Sigmoid colon (tissue), 7 donors: ENCODE measurements around the gene CDK4. TPM values are rescaled to one million over a fixed set of nuclear protein-coding genes. Genes with fewer than 3 reads are reported as not detected.
"Not testable (repeated sequence)": the region's sequence is repeated elsewhere in the genome, so short reads cannot be mapped to it uniquely, and the experiment has no call there.

Experiments
- DNase-seq: peaks from one replicate; pipeline ENCODE4 v3.0.0-alpha.2; 2019
- H3K27ac ChIP-seq, 4 donors: fragments of 200-600 bp; sonication (generic); one replicate each; pipeline ENCODE4 v1.5.1; 2016 to 2019; ENCODE audit warnings: mild to moderate bottlenecking in 1 of 4
- H3K27me3 ChIP-seq, 3 donors: fragments of 200-600 bp; sonication (generic); one replicate each; pipeline ENCODE4 v1.5.1; 2019; ENCODE audit warnings: mild to moderate bottlenecking in 1 of 3
- H3K36me3 ChIP-seq, 4 donors: fragments of 200-600 bp; sonication (generic); one replicate each; pipeline ENCODE4 v1.5.1; 2016 to 2019
- H3K4me1 ChIP-seq, 4 donors: fragments of 200-600 bp; sonication (generic); one replicate each; pipeline ENCODE4 v1.5.1; 2017 to 2019
- H3K4me3 ChIP-seq, 4 donors: fragments of 200-600 bp; sonication (generic); one replicate each; pipeline ENCODE4 v1.5.1; 2017 to 2019; ENCODE audit warnings: mild to moderate bottlenecking in 2 of 4, moderate library complexity in 1 of 4
- H3K9me3 ChIP-seq, 4 donors: fragments of 200-600 bp in 3 of 4; sonication (generic) in 3 of 4; one replicate each; pipeline versions ENCODE4 v1.5.1 to v1.6.1; 2013 to 2019
- CTCF ChIP-seq, 4 experiments: fragments of 450-650 bp in 3 of 4; fragments of 200-600 bp in 1 of 4; IDR thresholded peaks; one replicate each; pipeline ENCODE4 v1.5.1; 2016 to 2019; ENCODE audit warnings: antibody characterized with exemption in 4 of 4, mild to moderate bottlenecking in 3 of 4, moderate library complexity in 2 of 4
- EP300 ChIP-seq, 4 donors: sonication (generic); formaldehyde crosslinking; IDR thresholded peaks; one replicate each; pipeline ENCODE4 v1.6.1; 2017; ENCODE audit warnings: antibody characterized with exemption in 4 of 4
- POLR2A ChIP-seq, 2 donors: fragments of 450-650 bp; IDR thresholded peaks; one replicate each; pipeline ENCODE4 v1.6.1; 2016; ENCODE audit warnings: antibody characterized with exemption in 2 of 2, mild to moderate bottlenecking in 2 of 2, moderate library complexity in 2 of 2
- POLR2AphosphoS5 ChIP-seq, 4 donors: sonication (generic); formaldehyde crosslinking; IDR thresholded peaks; one replicate each; pipeline ENCODE4 v1.6.1; 2017; ENCODE audit warnings: antibody characterized with exemption in 4 of 4
- WGBS, 2 donors: extraction: QIAGEN DNeasy Blood & Tissue Kit; methylation state at CpG; one replicate each; pipeline ENCODE4 v1.1.7; 2013; 5-methylcytosine and 5-hydroxymethylcytosine counted together
- intact Hi-C: fragments of 100-400 bp; cut with DNase I; formaldehyde crosslinking; loops from one replicate; pipeline ENCODE4 v1.15.1; 2023
- polyA plus RNA-seq, 3 donors: library from polyadenylated mRNA; stranded (reverse); fragments of 200-250 nt; gene quantifications; one replicate each; pipeline ENCODE4 v1.2.3, GENCODE V29; 2013
- total RNA-seq, 4 donors: library from RNA; depleted of rRNA; stranded (reverse); fragments of >200 nt; gene quantifications; one replicate each; pipeline ENCODE4 v1.1.0, GENCODE V29; 2016
- donor health status: healthy with polysubstance abuse.
- donor health status: Bipolar disorder and iron deficiency.
- donor health status: healthy.

The CDK4 gene
- total and polyA plus RNA-seq, 7 donors, result 34.9 to 108 (median 80.8) TPM

DNA sequence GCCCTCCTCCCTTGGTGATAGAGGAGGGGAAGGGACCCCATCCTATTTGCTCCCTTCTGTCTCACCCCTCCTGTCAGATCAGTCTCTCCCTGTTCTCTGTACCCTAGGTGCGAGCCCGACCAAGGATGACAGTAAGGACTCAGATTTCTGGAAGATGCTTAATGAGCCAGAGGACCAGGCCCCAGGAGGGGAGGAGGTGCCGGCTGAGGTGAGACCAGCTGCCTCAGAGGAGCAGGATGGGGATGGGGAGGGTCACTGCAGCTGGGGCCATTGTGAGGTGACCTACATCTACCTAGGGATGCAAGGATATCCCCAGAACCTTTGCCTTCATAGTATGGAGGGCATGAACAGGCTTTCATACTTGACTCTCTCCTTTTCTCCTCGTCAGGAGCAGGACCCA lies 35.8 kb downstream of the CDK4 start:
- H3K9me3 ChIP-seq, result no peaks in the 10 kb centered on the region
- no peak overlapping the region for H3K4me3 ChIP-seq
- DNase-seq, result no peak
- TF ChIP-seq POLR2AphosphoS5 (IDR thresholded peaks at IDR 0.05), result no peak
- no peak for TF ChIP-seq POLR2A (IDR thresholded peaks at IDR 0.05)
- no peak for TF ChIP-seq EP300 (IDR thresholded peaks at IDR 0.05)
- TF ChIP-seq CTCF (IDR thresholded peaks at IDR 0.05), result no peak
- H3K27ac ChIP-seq, result no peak overlapping the region
- no peaks in the 10 kb centered on the region for H3K27me3 ChIP-seq
- H3K36me3 ChIP-seq, result peaks cover 29 to 87% (median 61%) of the 10 kb centered on the region in 4 donors
- 96 to 98% methylated on average over 4 of the region's 4 CpGs for WGBS, 2 donors
- intact Hi-C loops, result no loop called here
- no peaks in the 10 kb centered on the region for H3K4me1 ChIP-seq

GRCh38 chr12:57715786-57716185 lies 36.3 kb downstream of the CDK4 start:
- H3K27ac ChIP-seq, result no peak overlapping the region
- H3K4me1 ChIP-seq, result no peaks in the 10 kb centered on the region
- intact Hi-C loops, result no loop called here
- DNase-seq, result no peak
- H3K9me3 ChIP-seq, result no peaks in the 10 kb centered on the region
- no peak for TF ChIP-seq CTCF (IDR thresholded peaks at IDR 0.05)
- TF ChIP-seq POLR2AphosphoS5 (IDR thresholded peaks at IDR 0.05), result no peak
- no peak for TF ChIP-seq POLR2A (IDR thresholded peaks at IDR 0.05)
- TF ChIP-seq EP300 (IDR thresholded peaks at IDR 0.05), result no peak
- WGBS, 2 donors, result 93 to 96% methylated on average over 12 of the region's 12 CpGs
- peaks cover 29 to 81% (median 58%) of the 10 kb centered on the region in 4 donors for H3K36me3 ChIP-seq
- H3K4me3 ChIP-seq, result no peak overlapping the region
- H3K27me3 ChIP-seq, result no peaks in the 10 kb centered on the region

DNA sequence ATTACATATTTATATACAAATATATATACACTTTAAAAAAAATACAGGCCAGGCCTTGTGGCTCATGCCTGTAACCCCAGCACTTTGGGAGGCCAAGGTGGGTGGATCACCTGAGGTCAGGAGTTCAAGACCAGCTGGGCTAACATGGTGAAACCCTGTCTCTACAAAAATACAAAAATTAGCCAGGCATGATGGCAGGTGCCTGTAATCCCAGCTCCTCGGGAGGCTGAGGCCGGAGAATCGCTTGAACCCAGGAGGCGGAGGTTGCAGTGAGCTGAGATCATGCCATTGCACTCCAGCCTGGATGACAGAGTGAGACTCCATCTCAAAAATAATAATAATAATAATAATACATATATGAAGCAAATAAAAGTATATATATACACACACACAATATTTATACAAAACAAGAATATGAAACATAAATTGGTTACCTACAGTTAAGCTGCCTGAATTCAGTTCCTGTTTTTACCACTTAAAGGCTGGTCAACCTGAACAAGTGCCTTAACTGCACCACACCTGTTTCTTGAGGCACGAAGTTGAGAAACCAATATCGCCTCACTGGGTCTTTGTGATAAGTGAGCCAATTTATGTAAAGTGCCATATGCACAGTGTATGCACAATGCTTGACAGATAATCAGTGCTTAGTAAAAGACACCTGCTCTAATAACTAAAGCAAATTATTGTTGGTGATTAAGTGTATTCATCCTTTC lies 36.9 kb downstream of the CDK4 start:
- H3K27ac ChIP-seq, intact Hi-C loops, H3K9me3 ChIP-seq, H3K4me3 ChIP-seq, DNase-seq, H3K27me3 ChIP-seq, H3K4me1 ChIP-seq: not testable (repeated sequence)
- 87 to 96% methylated on average over 6 of the region's 6 CpGs for WGBS, 2 donors
- H3K36me3 ChIP-seq, result peaks cover 29 to 79% (median 52%) of the 10 kb centered on the region in 4 donors

GRCh38 chr12:57713209-57713608 lies 38.9 kb downstream of the CDK4 start:
- no peak for TF ChIP-seq POLR2A (IDR thresholded peaks at IDR 0.05)
- no peak for DNase-seq
- WGBS, 2 donors, result 95% methylated on average over 5 of the region's 5 CpGs
- no peak overlapping the region for H3K27ac ChIP-seq
- no peak overlapping the region for H3K4me3 ChIP-seq
- intact Hi-C loops, result no loop called here
- H3K9me3 ChIP-seq, result no peaks in the 10 kb centered on the region
- H3K36me3 ChIP-seq, result peaks cover 16 to 69% (median 34%) of the 10 kb centered on the region in 4 donors
- H3K4me1 ChIP-seq, result no peaks in the 10 kb centered on the region
- no peaks in the 10 kb centered on the region for H3K27me3 ChIP-seq

- TF ChIP-seq EP300 (IDR thresholded peaks at IDR 0.05) (no peak), POLR2A (IDR thresholded peaks at IDR 0.05) (no peak), POLR2AphosphoS5 (IDR thresholded peaks at IDR 0.05) (no peak), CTCF (IDR thresholded peaks at IDR 0.05) (no peak)
- no peak overlapping the region for H3K27ac ChIP-seq
- intact Hi-C loops, result no loop called here
- DNase-seq, result no peak
- H3K4me3 ChIP-seq, result no peak overlapping the region
- H3K27me3 ChIP-seq, result no peaks in the 10 kb centered on the region
- H3K36me3 ChIP-seq, result peaks cover 13 to 69% (median 29%) of the 10 kb centered on the region in 4 donors
- H3K9me3 ChIP-seq, result no peaks in the 10 kb centered on the region
- no peaks in the 10 kb centered on the region for H3K4me1 ChIP-seq
- WGBS, 2 donors, result 95% methylated on average over 3 of the region's 3 CpGs
These were observed 39.4 kb downstream of the CDK4 start for GRCh38 chr12:57712701-57713100.

DNA sequence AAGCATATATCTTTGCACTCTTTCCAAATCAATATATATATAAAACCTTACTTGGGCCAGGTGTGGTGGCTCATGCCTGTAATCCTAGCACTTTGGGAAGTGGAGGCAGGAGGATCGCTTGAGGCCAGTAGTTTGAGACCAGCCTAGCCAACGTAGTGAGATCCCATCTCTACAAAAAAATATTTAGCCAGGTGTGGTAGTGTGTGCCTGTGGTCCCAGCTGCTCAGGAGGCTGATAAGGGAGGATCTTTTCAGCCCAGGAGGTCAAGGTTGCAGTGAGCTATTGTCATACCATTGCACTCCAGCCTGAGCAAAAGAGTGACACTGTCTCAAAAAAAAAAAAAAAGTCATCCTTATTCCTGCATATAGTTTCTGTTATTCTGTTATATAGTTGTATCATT lies 43.8 kb downstream of the CDK4 start:
- Histone ChIP-seq H3K4me1 (no peaks in the 10 kb centered on the region), H3K4me3 (no peak overlapping the region), H3K27me3 (no peaks in the 10 kb centered on the region), H3K27ac (no peak overlapping the region), H3K36me3 (peaks cover 0 to 69% (median 12%) of the 10 kb centered on the region in 4 donors), H3K9me3 (no peaks in the 10 kb centered on the region)
- intact Hi-C loops, result no loop called here
- WGBS, 2 donors, result 91 to 92% methylated on average over 2 of the region's 2 CpGs
- DNase-seq, result no peak
- TF ChIP-seq CTCF (IDR thresholded peaks at IDR 0.05) (no peak), EP300 (IDR thresholded peaks at IDR 0.05) (no peak), POLR2A (IDR thresholded peaks at IDR 0.05) (no peak), POLR2AphosphoS5 (IDR thresholded peaks at IDR 0.05) (no peak)
